Measurements from ENCODE around the gene PHIP. TPM values are rescaled to one million over a fixed set of nuclear protein-coding genes. Genes with fewer than 3 reads are reported as not detected.

The PHIP gene
- polyA plus RNA-seq, 3 donors: 3.2 to 10.8 (median 5.1) TPM

DNA sequence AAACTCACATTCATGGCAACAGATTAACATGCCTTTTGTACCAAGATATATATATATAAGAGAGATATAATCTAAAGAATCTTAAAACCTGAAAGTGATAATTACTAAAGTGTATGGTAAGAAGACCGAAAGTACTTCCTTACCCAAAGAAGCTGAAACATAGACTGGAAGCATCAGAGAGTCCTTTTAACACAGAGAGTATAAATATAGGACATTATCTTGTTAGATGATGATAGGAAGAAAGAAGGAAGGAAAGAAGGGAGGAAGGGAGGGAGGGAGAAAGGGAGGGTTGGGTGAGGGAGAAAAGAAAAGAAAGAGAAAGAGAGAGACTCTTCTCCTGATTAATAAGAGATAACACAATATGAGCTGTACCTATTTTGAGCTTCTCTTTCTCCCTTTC is 68.2 kb downstream of the PHIP start:
- no peak overlapping the region for H3K27ac Mint-ChIP-seq

DNA sequence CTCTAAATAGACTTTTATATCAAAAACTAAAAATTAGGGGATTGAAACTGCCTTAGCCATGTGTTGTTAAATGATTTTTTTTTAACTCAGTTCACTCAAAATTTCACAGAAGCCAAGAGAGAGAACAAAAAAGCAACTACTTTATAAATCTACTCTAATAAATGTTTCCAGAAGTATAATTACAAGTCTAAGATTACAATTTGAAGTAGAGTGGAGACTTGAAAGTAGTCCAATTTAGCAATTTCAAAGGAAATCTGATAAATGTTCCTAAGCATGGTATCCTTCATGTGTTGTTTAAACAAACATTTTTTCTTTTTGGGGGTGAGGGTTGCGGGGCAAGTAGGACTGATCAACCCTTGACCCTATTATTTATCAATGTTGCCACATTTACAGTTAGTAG is 72.6 kb downstream of the PHIP start:
- no peak for DNase-seq
- Mint-ChIP-seq H3K27ac (no peak overlapping the region), H3K36me3 (peaks cover 62 to 74% of the 10 kb centered on the region in 2 donors), H3K4me1 (no peaks in the 10 kb centered on the region), H3K9me3 (no peaks in the 10 kb centered on the region), H3K27me3 (ENCODE audit: low read depth in 3 of 3) (no peaks in the 10 kb centered on the region), H3K4me3 (no peak overlapping the region)
- no peak overlapping the region for H3K4me2 ChIP-seq (replicated peaks; ENCODE audit: extremely low read depth, low read length, poor library complexity, severe bottlenecking)
- peaks cover 11% of the 10 kb centered on the region for H4K20me1 ChIP-seq (ENCODE audit: insufficient read depth, low read length)
- H3K4me1 ChIP-seq (ENCODE audit: control insufficient read depth in 1 of 2, insufficient read depth in 2 of 2, low read length in 2 of 2): no peaks in the 10 kb centered on the region
- no CpG with 5 or more reads among the region's 1 CpG for WGBS (ENCODE audit: insufficient coverage)
- H3K79me2 ChIP-seq (ENCODE audit: insufficient read depth, low read length): no peaks in the 10 kb centered on the region
- H3K9ac ChIP-seq (ENCODE audit: insufficient read depth, low read length, poor library complexity, severe bottlenecking): no peak overlapping the region
- peaks cover 73 to 99% of the 10 kb centered on the region in 2 donors for H3K36me3 ChIP-seq (replicated peaks in 1 of 2; ENCODE audit: control insufficient read depth in 1 of 2, insufficient read depth in 2 of 2, low read length in 2 of 2)
- no peaks in the 10 kb centered on the region for H3K27me3 ChIP-seq (ENCODE audit: control insufficient read depth in 2 of 2, insufficient read depth in 2 of 2, low read length in 2 of 2)
- H3K4me3 ChIP-seq (replicated peaks in 1 of 3; ENCODE audit: low read depth in 2 of 3, low read length in 3 of 3): no peak overlapping the region
- intact Hi-C loops (cut with micrococcal nuclease): no loop called here
- no peak overlapping the region for H2AFZ ChIP-seq (ENCODE audit: insufficient read depth, low read depth, low read length, poor library complexity, severe bottlenecking)
- H3K27ac ChIP-seq (ENCODE audit: low read depth in 1 of 2, low read length in 2 of 2): peak overlapping the region in 1 of 2 donors; percentile 36
- TF ChIP-seq, protein P1, sequence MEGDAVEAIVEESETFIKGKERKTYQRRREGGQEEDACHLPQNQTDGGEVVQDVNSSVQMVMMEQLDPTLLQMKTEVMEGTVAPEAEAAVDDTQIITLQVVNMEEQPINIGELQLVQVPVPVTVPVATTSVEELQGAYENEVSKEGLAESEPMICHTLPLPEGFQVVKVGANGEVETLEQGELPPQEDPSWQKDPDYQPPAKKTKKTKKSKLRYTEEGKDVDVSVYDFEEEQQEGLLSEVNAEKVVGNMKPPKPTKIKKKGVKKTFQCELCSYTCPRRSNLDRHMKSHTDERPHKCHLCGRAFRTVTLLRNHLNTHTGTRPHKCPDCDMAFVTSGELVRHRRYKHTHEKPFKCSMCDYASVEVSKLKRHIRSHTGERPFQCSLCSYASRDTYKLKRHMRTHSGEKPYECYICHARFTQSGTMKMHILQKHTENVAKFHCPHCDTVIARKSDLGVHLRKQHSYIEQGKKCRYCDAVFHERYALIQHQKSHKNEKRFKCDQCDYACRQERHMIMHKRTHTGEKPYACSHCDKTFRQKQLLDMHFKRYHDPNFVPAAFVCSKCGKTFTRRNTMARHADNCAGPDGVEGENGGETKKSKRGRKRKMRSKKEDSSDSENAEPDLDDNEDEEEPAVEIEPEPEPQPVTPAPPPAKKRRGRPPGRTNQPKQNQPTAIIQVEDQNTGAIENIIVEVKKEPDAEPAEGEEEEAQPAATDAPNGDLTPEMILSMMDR (IDR thresholded peaks at IDR 0.05): no peak
- H3K9me3 ChIP-seq (replicated peaks in 1 of 2; ENCODE audit: control insufficient read depth in 1 of 2, insufficient read depth in 1 of 2, low read length in 2 of 2): no peaks in the 10 kb centered on the region

More for the DNA sequence above, 68.2 kb downstream of the PHIP start:
- H4K20me1 ChIP-seq (ENCODE audit: insufficient read depth, low read length): peaks cover 4% of the 10 kb centered on the region
- Mint-ChIP-seq H3K4me1 (no peaks in the 10 kb centered on the region), H3K4me3 (no peak overlapping the region), H3K36me3 (peaks cover 51 to 66% of the 10 kb centered on the region in 2 donors), H3K9me3 (no peaks in the 10 kb centered on the region), H3K27me3 (ENCODE audit: low read depth in 3 of 3) (no peaks in the 10 kb centered on the region)
- no peak for DNase-seq
- no peaks in the 10 kb centered on the region for H3K4me1 ChIP-seq (ENCODE audit: control insufficient read depth in 1 of 2, insufficient read depth in 2 of 2, low read length in 2 of 2)
- no CpG with 5 or more reads among the region's 1 CpG for WGBS (ENCODE audit: insufficient coverage)
- no peak overlapping the region for H2AFZ ChIP-seq (ENCODE audit: insufficient read depth, low read depth, low read length, poor library complexity, severe bottlenecking)
- peaks cover 59 to 93% of the 10 kb centered on the region in 2 donors for H3K36me3 ChIP-seq (replicated peaks in 1 of 2; ENCODE audit: control insufficient read depth in 1 of 2, insufficient read depth in 2 of 2, low read length in 2 of 2)
- H3K27ac ChIP-seq (ENCODE audit: low read depth in 1 of 2, low read length in 2 of 2): no peak overlapping the region
- TF ChIP-seq, protein P1 (IDR thresholded peaks at IDR 0.05): no peak
- intact Hi-C loops (cut with micrococcal nuclease): no loop called here
- H3K79me2 ChIP-seq (ENCODE audit: insufficient read depth, low read length): peaks cover 4% of the 10 kb centered on the region
- H3K27me3 ChIP-seq (ENCODE audit: control insufficient read depth in 2 of 2, insufficient read depth in 2 of 2, low read length in 2 of 2): no peaks in the 10 kb centered on the region
- no peak overlapping the region for H3K4me3 ChIP-seq (replicated peaks in 1 of 3; ENCODE audit: low read depth in 2 of 3, low read length in 3 of 3)
- no peaks in the 10 kb centered on the region for H3K9me3 ChIP-seq (replicated peaks in 1 of 2; ENCODE audit: control insufficient read depth in 1 of 2, insufficient read depth in 1 of 2, low read length in 2 of 2)
- H3K4me2 ChIP-seq (replicated peaks; ENCODE audit: extremely low read depth, low read length, poor library complexity, severe bottlenecking): no peak overlapping the region
- H3K9ac ChIP-seq (ENCODE audit: insufficient read depth, low read length, poor library complexity, severe bottlenecking): no peak overlapping the region

Measured in CD14-positive monocyte (primary cell).